Stimulated activated CD8-positive, alpha-beta memory T cell treated with anti-CD3 and anti-CD28 coated beads, Interleukin-12 subunit alpha, Interleukin-12 subunit beta, amount 100 ng/mL, for 24 hours (primary cell): ENCODE measurements around the gene DUS3L.

Experiments used
- DNase-seq: peaks from one replicate; pipeline ENCODE4 v3.0.0-alpha.2; 2020; ENCODE audit errors: extremely low read depth

Gene DUS3L, protein sequence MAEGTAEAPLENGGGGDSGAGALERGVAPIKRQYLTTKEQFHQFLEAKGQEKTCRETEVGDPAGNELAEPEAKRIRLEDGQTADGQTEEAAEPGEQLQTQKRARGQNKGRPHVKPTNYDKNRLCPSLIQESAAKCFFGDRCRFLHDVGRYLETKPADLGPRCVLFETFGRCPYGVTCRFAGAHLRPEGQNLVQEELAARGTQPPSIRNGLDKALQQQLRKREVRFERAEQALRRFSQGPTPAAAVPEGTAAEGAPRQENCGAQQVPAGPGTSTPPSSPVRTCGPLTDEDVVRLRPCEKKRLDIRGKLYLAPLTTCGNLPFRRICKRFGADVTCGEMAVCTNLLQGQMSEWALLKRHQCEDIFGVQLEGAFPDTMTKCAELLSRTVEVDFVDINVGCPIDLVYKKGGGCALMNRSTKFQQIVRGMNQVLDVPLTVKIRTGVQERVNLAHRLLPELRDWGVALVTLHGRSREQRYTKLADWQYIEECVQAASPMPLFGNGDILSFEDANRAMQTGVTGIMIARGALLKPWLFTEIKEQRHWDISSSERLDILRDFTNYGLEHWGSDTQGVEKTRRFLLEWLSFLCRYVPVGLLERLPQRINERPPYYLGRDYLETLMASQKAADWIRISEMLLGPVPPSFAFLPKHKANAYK

GRCh38 chr19:5790559-5791520 lies at the start of gene DUS3L:
DUS3L (minus strand) TSS chr19:5791163; CDS start chr19:5791141, 22 bp downstream.
- DNase-seq: peak; percentile 91

- DNase-seq: no peak
Observed at GRCh38 chr19:5839065-5840017, 48.4 kb upstream of the DUS3L start, which contains the start of gene FUT6. FUT6 (minus strand) TSS chr19:5839702; CDS start chr19:5832567, 7,135 bp downstream.

DNA sequence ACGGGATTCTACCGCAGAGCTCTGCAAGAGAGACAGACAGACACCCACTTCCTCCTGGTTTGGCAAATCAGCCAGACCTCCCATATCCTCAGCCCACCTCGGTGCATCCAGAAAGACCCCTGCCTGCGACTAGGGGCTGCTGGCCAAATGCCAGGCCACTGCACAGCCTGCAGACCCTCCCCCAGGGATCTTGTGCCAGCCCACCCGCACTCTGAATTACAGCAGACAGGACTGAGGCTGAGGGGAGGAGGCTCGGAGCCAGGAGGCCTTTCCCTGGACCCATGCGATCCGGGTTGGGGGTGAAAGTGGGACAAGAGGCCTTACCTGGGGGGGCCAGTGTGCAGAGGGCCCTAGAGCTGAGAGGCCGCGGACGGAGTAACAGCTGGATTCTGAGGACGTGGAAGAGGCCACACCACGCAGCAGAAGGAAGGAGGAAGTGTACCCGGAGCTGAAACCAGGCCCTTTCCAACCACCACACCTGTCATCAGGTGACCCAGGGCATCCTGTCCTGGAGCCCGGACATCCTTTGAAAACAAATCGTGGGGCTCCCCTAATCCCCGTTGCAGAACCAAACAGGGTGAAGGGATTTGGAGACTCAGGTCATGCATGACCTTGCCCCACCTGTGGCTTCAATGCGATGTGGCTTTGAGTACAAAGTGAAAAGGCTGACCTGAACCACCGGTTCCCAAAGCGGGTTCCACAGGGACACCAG lies 47.5 kb upstream of the DUS3L start:
- no peak for DNase-seq

DNA sequence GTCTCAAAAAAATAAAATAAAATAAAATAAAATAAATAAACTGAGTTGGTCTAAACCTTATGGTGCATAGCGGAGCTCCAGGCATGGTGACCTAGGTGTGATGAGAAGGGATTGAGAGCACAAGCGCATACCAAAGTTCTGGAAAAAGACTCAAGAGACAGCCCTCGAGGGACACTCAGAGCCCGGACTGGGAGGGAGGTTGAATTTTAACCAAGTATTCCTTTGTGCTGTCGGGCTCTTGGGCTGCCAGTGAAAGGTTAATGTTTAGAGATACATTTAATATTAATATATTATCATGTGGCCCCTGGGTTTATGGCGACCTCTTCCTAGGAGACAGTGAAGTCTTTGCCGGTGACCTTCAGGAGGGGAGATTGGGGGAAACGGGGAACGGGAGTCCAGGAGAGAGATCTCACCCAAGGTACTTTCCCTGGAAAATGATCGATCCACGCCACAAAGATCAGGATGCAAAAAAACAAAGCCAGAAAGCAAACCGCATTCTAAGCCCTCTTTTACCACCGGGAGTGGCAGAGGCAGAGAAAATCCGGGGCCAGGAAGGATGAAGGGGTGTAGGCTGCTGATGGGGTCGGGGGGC lies 46.9 kb upstream of the DUS3L start:
- DNase-seq: no peak

- DNase-seq: no peak
Observed at GRCh38 chr19:5832527-5833216, 41.7 kb upstream of the DUS3L start.

DNA sequence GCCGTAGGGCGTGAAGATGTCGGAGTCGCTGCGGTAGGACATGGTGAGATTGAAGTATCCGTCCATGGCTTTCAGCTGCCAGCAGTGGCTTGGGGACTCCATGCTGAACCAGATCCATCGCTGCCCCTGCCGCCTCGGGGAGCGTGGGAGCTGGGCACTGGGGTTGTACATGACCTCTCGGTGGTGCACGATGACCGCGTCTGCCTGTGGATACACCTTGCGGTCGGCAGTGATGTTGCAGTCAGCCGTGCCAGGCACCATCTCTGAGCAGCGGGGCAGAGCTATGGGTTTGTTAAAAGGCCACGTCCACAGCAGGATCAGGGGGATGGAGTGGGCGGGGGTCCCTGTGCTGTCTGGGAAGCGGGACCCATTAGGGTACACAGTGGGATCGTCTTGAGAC lies 41.1 kb upstream of the DUS3L start:
- DNase-seq: no peak

DNA sequence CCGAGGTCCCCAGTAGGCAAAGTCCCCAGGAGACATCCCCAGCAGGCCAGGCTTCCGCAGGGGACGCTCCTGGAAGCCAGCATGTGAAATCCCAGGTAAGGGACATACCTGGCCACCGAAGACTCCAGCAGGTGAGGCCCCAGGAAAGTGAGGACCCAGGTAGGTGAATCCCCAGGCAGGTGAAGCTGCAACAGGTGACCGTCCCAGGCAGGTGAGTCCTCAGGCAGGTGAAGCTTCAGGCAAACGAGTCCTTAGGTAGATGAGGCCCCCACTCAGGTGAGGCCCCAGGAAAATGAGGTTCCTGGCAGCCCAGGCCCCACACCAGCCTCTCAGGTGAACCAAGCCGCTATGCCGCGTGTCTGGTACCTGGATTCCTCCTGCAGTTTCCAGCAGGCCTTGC lies 40.2 kb upstream of the DUS3L start:
- DNase-seq: no peak

DNA sequence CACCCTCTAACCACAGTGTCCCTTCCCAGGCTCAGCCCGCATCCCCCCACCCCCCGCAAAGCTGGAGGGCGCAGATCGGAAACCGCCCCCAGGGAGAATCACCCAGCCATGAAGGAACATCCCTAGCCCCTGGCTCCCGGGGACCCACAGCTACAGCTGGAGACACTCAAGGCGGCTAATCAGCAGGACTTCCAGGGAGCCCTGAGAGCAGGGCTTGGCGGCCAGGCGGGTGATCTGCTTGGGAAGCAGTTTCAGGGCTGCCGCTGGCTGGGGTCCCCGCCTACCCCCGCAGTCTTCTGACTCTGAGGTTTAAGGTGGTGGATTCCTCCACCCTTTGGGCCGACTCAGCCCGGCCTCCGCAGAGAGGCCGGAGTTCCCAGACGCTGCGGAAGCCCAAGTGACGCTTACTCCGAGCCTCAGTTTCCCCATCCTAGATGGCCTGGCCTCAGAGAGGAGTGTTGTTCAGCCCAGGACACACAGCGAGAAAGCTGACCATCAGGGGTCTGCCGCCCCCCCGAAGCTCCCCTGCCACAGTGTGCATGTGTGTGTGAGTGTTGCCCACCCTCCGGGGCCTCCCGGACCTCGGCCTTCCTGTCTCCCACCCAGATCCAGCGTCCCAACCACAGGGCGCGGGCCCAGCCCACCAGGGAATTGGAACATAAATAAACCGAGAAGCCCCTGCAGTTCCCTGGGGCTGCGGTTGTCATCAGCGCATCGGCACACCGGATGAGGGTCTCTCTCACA lies 38.8 kb upstream of the DUS3L start:
- no peak for DNase-seq

DNA sequence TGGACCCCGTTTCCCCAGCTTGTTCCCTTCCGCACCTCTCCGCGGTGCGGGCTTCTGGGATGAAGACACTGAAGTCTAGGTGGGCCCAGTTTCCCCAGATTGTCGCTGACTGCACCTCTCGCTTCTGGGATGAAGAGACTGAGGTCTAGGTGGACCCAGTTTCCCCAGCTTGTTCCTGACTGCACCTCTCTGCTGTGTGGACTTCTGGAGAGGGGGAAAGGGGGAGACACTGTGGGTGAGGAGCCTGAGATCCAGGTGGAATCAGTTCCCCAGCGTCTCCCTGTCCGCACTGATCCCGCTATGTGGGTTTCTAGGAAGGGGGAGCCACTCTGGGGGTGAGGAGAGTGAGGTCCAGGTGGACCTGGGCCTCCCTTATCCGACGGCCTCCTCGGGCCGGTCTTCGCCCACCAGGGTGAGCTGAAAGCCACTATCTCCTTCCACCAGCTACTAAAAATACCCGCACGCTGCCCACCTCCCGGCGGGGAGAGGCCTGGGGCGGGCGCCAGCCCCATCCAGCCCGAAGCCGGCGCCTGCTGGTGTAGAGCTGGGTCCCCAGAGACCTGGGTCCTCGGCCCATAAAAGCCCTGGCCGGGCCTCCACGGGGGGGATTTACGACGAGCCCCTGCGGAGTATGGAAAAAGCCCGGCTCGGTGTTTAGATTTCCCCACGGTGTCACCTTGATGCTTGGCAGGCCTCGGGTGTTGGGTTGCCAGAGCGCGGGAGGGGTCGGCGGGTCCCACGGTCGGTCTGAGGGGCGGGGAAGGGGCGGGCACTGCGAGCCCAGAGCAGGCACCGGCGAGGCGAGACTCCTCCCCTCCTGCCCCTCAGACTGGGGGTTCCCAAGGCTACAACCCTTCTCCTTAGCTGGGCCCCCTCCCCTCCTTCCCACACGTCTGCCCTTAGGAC lies 38.0 kb upstream of the DUS3L start:
- DNase-seq: no peak

- DNase-seq: peak; percentile 84
Observed at GRCh38 chr19:5827891-5828660, 37.1 kb upstream of the DUS3L start.

GRCh38 chr19:5827342-5827890 lies 36.5 kb upstream of the DUS3L start:
- no peak for DNase-seq

- no peak for DNase-seq
Observed at GRCh38 chr19:5826531-5827341, 35.8 kb upstream of the DUS3L start.

DNA sequence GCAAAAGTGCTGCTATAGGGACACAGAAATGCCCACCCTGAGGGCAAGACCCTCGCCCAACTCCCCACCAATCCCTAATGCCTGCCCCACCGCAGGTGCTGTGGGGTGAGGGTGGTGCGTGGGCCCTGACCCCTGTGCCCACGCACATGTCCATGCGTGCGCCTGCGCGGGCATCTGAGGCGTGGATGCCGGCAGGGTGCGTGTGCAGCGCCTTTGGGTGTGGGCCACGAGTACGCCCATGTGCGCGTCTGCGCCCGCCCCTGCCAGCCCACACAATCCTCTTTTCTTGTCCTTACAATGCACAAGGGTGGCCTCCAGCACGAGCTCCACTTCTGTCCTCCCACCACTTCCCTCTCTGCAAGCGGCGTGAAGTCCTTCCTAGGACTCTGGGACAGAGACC lies 34.2 kb upstream of the DUS3L start:
- DNase-seq: no peak

- DNase-seq: no peak
Observed at GRCh38 chr19:5824751-5825150, 33.8 kb upstream of the DUS3L start.

GRCh38 chr19:5823579-5824281 lies 32.8 kb upstream of the DUS3L start:
- no peak for DNase-seq
